GM18858 (cell line): ENCODE data around the gene SMAD7.
A peak's percentile ranks its signal among the peaks of the same experiment; 100 is the strongest.

ENCODE experiments used
- ATAC-seq: cut with Tn5 transposase; IDR thresholded peaks from one replicate; pipeline ENCODE4 v1.9.1; 2021; ENCODE audit not compliant: unreplicated experiment

SMAD7 gene

GRCh38 chr18:48931680-48932461, 18.9 kb downstream of the SMAD7 start:
- no peak for ATAC-seq

DNA sequence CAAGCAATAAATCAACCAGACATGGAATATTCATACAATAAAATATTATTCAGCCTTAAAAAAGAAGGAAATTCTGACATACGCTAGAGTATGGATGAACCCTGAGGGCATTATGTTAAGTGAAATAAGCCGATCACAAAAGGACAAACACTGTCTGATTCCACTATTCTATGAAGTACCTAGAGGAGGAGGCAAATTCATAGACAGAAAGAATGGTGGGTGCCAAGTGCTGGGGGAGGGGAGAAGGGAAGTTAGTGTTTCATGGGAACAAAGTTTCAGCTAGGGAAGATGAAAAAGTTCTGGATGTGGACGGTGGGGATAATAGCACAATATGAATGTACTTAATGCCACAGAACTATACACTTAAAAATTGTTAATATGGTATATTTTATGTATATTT, 19.8 kb downstream of the SMAD7 start:
- ATAC-seq = no peak

- ATAC-seq = no peak
Measured at GRCh38 chr18:48929941-48930713, 20.6 kb downstream of the SMAD7 start.

DNA sequence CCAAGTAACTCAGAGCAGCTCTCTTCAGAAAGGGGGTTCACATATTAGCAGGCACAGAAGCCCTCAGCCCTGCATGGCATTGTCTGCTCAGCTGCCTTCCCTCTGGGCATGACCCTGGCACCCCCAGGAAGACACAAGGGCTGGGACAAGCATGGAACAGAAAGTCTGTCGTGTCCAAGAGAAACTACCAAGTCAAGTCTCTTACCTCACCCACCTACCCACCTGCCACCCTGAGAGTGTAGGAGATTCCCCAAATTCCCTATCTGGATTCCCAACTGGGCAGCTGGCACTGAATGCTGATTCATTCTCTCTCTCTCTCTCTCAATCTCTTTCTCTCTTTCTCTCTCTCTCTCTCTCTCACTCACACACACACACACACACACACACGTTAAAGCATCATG, 21.6 kb downstream of the SMAD7 start:
- ATAC-seq = no peak

DNA sequence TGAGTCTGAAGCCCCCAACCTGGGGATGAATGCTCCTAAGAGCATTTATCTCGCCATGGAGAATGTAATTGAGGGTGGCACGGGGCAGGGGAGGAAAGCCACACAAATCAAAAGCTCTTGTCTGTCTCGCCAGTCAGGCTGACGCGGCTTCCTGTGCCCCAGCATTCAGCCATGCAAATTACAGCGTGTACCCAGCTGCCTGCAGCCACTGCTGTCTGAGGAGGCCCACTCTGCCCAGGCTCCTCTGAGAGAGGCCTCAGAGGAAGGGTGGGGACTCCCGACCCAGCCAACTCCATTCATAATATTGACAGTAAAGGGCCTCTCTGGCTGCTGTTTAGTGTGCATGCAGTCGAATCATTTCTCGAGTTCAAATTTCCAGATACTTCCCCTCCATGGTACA, 22.0 kb downstream of the SMAD7 start:
- ATAC-seq = peak; percentile 79

DNA sequence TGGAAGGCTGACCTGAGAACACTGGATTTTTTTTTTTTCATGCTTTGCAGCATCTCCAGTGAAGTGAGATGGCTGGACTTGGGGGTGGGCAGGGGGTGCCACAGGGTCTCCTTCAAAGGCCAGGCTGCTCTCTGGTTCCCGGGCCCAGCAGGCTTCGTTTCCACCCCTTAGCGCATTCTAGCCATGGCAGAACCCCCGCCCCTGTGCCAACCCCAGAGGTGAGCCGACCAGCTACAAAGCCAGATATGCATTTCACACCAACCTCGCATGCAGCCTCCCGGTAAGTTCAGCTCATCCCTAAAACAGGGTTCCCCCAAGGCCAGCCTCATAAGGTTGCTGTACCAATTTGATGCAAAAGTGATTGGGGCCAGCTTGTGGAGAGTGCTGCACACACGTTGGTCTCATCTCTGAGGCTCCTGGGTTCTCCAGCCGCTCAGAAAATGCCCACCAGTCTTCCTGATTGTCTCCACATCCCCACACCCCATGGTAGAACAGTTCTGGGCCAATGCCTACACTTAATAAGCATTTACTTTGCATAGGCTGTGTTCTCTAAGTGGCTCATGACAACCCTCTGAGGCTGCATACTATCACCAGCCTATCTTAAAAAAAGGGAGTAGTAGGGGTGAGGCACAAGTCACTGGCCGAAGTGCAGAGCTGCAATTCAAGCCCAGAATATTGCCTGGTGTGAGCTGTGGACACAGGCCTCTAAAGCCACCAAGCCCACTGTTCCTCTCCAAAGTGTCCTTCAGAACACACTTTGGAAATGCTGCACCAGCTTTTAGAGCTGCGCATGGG, 23.3 kb downstream of the SMAD7 start:
- ATAC-seq = no peak

DNA sequence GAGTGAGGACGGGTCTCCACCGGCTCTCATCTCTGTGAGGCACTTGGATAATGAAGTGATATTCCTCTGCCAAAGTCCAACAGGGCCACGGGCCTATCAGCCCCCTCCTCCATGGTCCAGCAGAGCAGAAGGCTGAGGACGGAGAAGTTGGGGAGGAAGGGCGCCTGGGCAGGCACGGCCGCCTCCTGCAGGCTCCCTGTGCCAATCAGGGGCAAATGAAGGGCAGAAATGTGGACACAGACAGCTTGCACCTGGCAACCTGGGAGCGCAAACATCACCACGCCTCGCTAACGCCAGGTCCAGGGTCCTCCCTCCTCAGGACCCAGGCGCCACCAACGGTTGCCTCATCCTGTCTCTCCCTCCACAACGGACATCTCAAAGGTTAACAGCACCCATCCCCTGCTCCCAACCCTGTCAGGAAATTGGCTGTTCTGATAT, 24.3 kb downstream of the SMAD7 start:
- no peak for ATAC-seq

- no peak for ATAC-seq
Measured at GRCh38 chr18:48925491-48925780, 25.3 kb downstream of the SMAD7 start.

GRCh38 chr18:48924630-48925490, 25.9 kb downstream of the SMAD7 start:
- no peak for ATAC-seq

GRCh38 chr18:48923746-48924629, 26.8 kb downstream of the SMAD7 start:
- no peak for ATAC-seq

- no peak for ATAC-seq
Measured at GRCh38 chr18:48922801-48923730, 27.7 kb downstream of the SMAD7 start.

- no peak for ATAC-seq
Measured at GRCh38 chr18:48922226-48922800, 28.5 kb downstream of the SMAD7 start.

GRCh38 chr18:48921305-48922225, 29.2 kb downstream of the SMAD7 start:
- ATAC-seq = no peak

GRCh38 chr18:48920408-48921038, 30.2 kb downstream of the SMAD7 start:
- no peak for ATAC-seq

GRCh38 chr18:48919547-48919946, 31.2 kb downstream of the SMAD7 start:
- ATAC-seq = no peak

DNA sequence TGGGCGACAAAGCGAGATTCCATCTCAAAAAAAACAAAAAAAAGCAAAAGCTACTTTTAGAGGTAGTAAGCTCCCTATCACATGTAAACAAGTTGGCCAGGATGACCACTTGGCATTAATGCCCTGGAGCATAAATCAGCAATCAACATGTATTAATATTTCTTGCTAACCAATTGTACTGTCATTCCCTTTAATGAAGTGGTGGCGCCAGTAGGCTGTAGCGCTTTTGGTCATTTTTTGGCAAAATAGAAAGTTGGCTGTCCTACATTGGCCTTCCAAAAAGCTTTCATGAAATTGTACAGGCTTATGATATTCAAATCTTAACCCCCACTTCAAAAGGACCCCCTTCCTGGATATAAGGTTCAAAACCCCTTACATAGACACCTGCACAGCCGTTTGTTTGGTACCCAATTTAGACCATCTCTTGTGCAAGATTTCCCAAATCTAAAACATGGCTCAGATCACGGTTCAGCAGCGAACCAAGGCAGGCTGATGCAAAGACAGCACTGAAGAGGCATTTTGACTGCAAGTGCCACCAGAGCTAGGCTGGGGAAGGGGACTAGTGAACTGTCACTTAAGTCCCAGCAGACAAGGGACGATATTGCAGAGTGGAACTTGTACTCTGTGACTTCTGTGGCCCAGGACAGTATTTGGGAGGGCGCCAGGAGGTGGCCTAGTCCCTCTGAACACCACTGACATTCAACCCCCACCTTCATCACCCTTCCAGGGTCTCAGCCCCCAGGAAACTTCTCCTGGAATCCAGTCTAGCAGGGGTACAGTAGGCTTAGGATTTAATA, 31.9 kb downstream of the SMAD7 start:
- ATAC-seq = no peak
